HCT116 (cell line): ENCODE results near the gene RNASEH2A. TPM values are rescaled to one million over a fixed set of nuclear protein-coding genes. Genes with fewer than 3 reads are reported as not detected.

Source experiments
- ATAC-seq: fragments of 200-7000 bp; cut with Tn5 transposase; 2 replicates; pipeline ENCODE4 v1.9.1; 2020; ENCODE audit warnings: mild to moderate bottlenecking, moderate library complexity
- Bru-seq: library from RNA; stranded (reverse); fragments of 400-500 nt; gene quantifications from one replicate; lab custom pipeline; 2021; lab: Mats Ljungman, UMichigan
- BruChase-seq, 2 experiments: library from RNA; stranded (reverse); fragments of 400-500 nt; gene quantifications; one replicate each; lab custom pipeline; 2021; lab: Mats Ljungman, UMichigan
- BruUV-seq: library from RNA; stranded (reverse); fragments of 400-500 nt; replicated peaks from 2 replicates; lab custom pipeline; 2021; lab: Mats Ljungman, UMichigan
- CTCF ChIA-PET: fragments of 300-600 bp; sonication (Branson Sonifier 250); formaldehyde crosslinking; loops from one replicate; lab custom pipeline; 2021; ENCODE audit warnings: antibody characterized with exemption; lab: Charles Lee
- POLR2A ChIA-PET: fragments of 300-600, 350-600 bp; sonication (Branson Sonifier 250); formaldehyde crosslinking; loops from one replicate; lab custom pipeline; 2021; ENCODE audit warnings: antibody characterized with exemption; lab: Charles Lee
- RAD21 ChIA-PET, 2 experiments: fragments of 300-600 bp; sonication (Branson Sonifier 250); formaldehyde crosslinking; loops; one replicate each; lab custom pipeline; 2023; ENCODE audit warnings: low total read pairs in 2 of 2; ENCODE audit not compliant: uncharacterized antibody in 2 of 2, unreplicated experiment in 2 of 2, low non-redundant PET in 1 of 2; lab: Charles Lee
- DNase-seq: peaks from one replicate; pipeline ENCODE4 v3.0.0-alpha.2; 2010; ENCODE audit warnings: low read depth, low spot score
- H2AFZ ChIP-seq: fragments of 200-600 bp; shearing (Covaris generic), sonication (generic); 2 replicates; pipeline ENCODE4 v1.6.1; 2017; ENCODE audit warnings: low read depth, mixed run types, mixed read lengths, antibody characterized with exemption, low read length; ENCODE audit not compliant: poor library complexity, severe bottlenecking
- H3K27ac ChIP-seq: 2 replicates; pipeline ENCODE4 v1.5.1; 2012; ENCODE audit warnings: low read depth, low read length
- H3K27me3 ChIP-seq: fragments of 200-600 bp; sonication (generic); 2 replicates; pipeline ENCODE4 v1.6.1; 2016; ENCODE audit warnings: mixed run types, low read length, mixed read lengths; ENCODE audit not compliant: insufficient read depth
- H3K36me3 ChIP-seq, 2 experiments: fragments of 200-500 bp in 1 of 2; fragments of 200-600 bp in 1 of 2; sonication (Bioruptor generic) in 1 of 2; sonication (generic) in 1 of 2; 2 replicates each; pipeline versions ENCODE4 v1.5.1 to v1.6.1; 2014 to 2016; ENCODE audit warnings: low read length in 2 of 2, inconsistent platforms in 1 of 2, mixed read lengths in 1 of 2, mixed run types in 1 of 2; ENCODE audit not compliant: insufficient read depth in 2 of 2, control insufficient read depth in 1 of 2
- H3K4me1 ChIP-seq, 2 experiments: fragments of 200-600 bp in 1 of 2; sonication (generic) in 1 of 2; 2 replicates each; pipeline versions ENCODE4 v1.5.1 to v1.6.1; 2012 to 2017; ENCODE audit warnings: low read length in 2 of 2, inconsistent platforms in 1 of 2, mild to moderate bottlenecking in 1 of 2, mixed read lengths in 1 of 2, mixed run types in 1 of 2, moderate library complexity in 1 of 2; ENCODE audit not compliant: insufficient read depth in 2 of 2, control insufficient read depth in 1 of 2
- H3K4me2 ChIP-seq: fragments of 200-600 bp; sonication (generic); 2 replicates; pipeline ENCODE4 v1.6.1; 2017; ENCODE audit warnings: mixed run types, low read length, mixed read lengths
- H3K4me3 ChIP-seq, 2 experiments: fragments of 200-600 bp in 1 of 2; sonication (generic) in 1 of 2; replicated peaks in 1 of 2; 2 replicates each; pipeline ENCODE4 v1.5.1; 2011 to 2016; ENCODE audit warnings: low read length in 2 of 2, control low read depth in 1 of 2, low read depth in 1 of 2, mild to moderate bottlenecking in 1 of 2, mixed read lengths in 1 of 2, mixed run types in 1 of 2
- H3K79me2 ChIP-seq: fragments of 200-600 bp; sonication (generic); 2 replicates; pipeline ENCODE4 v1.6.1; 2017; ENCODE audit warnings: mild to moderate bottlenecking, mixed run types, low read length, moderate library complexity, mixed read lengths; ENCODE audit not compliant: insufficient read depth
- H3K9ac ChIP-seq: fragments of 200-600 bp; sonication (generic); 2 replicates; pipeline ENCODE4 v1.6.1; 2016; ENCODE audit warnings: low read length, mixed read lengths
- H3K9me2 ChIP-seq: fragments of 200-600 bp; sonication (generic), shearing (Covaris generic); 2 replicates; pipeline ENCODE4 v1.6.1; 2017; ENCODE audit warnings: mixed run types, mild to moderate bottlenecking, moderate library complexity; ENCODE audit not compliant: insufficient read depth
- H3K9me3 ChIP-seq, 2 experiments: fragments of 200-500 bp in 1 of 2; fragments of 200-600 bp in 1 of 2; sonication (Bioruptor generic) in 1 of 2; sonication (generic) in 1 of 2; 2 replicates each; pipeline ENCODE4 v1.6.1; 2014 to 2017; ENCODE audit warnings: low read length in 2 of 2, mixed read lengths in 2 of 2, inconsistent platforms in 1 of 2, low read depth in 1 of 2, mild to moderate bottlenecking in 1 of 2, mixed run types in 1 of 2, moderate library complexity in 1 of 2; ENCODE audit not compliant: control insufficient read depth in 1 of 2, insufficient read depth in 1 of 2
- H4K20me1 ChIP-seq: fragments of 200-600 bp; sonication (generic), shearing (Covaris generic); 2 replicates; pipeline ENCODE4 v1.6.1; 2017; ENCODE audit warnings: mixed run types, mild to moderate bottlenecking, moderate library complexity; ENCODE audit not compliant: insufficient read depth
- CBX3 ChIP-seq: IDR thresholded peaks from 2 replicates; pipeline ENCODE4 v1.6.1; 2012; ENCODE audit warnings: low read depth
- CEBPB ChIP-seq: IDR thresholded peaks from 2 replicates; pipeline ENCODE4 v1.6.1; 2012; ENCODE audit warnings: low read depth
- CTCF ChIP-seq, 3 experiments: fragments of 200-600 bp in 1 of 3; sonication (generic) in 1 of 3; IDR thresholded peaks in 2 of 3; conservative IDR thresholded peaks in 1 of 3; 2 replicates each; pipeline ENCODE4 v1.5.1; 2012 to 2017; ENCODE audit warnings: low read depth in 2 of 3, low read length in 2 of 3, antibody characterized with exemption in 1 of 3, borderline replicate concordance in 1 of 3, control low read depth in 1 of 3, mild to moderate bottlenecking in 1 of 3, mixed read lengths in 1 of 3, mixed run types in 1 of 3, moderate library complexity in 1 of 3; ENCODE audit not compliant: insufficient read depth in 1 of 3
- EGR1 ChIP-seq: IDR thresholded peaks from 2 replicates; pipeline ENCODE4 v1.6.1; 2012; ENCODE audit warnings: low read depth
- ELF1 ChIP-seq: IDR thresholded peaks from 2 replicates; pipeline ENCODE4 v1.6.1; 2012; ENCODE audit warnings: low read depth, borderline replicate concordance
- EZH2 ChIP-seq: fragments of 200-600 bp; sonication (generic); IDR thresholded peaks from 2 replicates; pipeline ENCODE4 v1.6.1; 2017; ENCODE audit warnings: antibody characterized with exemption, mixed run types
- EZH2phosphoT487 ChIP-seq: fragments of 200-600 bp; IDR thresholded peaks from 2 replicates; pipeline ENCODE4 v1.6.1; 2018; ENCODE audit warnings: antibody characterized with exemption, borderline replicate concordance
- FOSL1 ChIP-seq: IDR thresholded peaks from 2 replicates; pipeline ENCODE4 v1.6.1; 2012; ENCODE audit warnings: low read depth
- JUND ChIP-seq: IDR thresholded peaks from 2 replicates; pipeline ENCODE4 v1.6.1; 2012
- POLR2A ChIP-seq: IDR thresholded peaks from 2 replicates; pipeline ENCODE4 v1.7.0; 2011; ENCODE audit warnings: borderline replicate concordance; ENCODE audit not compliant: insufficient read depth, insufficient read length; ENCODE audit errors: extremely low read depth
- POLR2AphosphoS5 ChIP-seq: IDR thresholded peaks from 2 replicates; pipeline ENCODE4 v1.6.1; 2011; ENCODE audit warnings: mild to moderate bottlenecking, low read depth, low read length, moderate library complexity
- RAD21 ChIP-seq: IDR thresholded peaks from 2 replicates; pipeline ENCODE4 v1.6.1; 2012; ENCODE audit warnings: low read depth, mild to moderate bottlenecking
- SIN3A ChIP-seq: IDR thresholded peaks from 2 replicates; pipeline ENCODE4 v1.6.1; 2012; ENCODE audit warnings: low read depth
- SP1 ChIP-seq: IDR thresholded peaks from 2 replicates; pipeline ENCODE4 v1.6.1; 2012; ENCODE audit warnings: low read depth
- SRF ChIP-seq: IDR thresholded peaks from 2 replicates; pipeline ENCODE4 v1.6.1; 2012; ENCODE audit warnings: low read depth
- TCF7L2 ChIP-seq: IDR thresholded peaks from 2 replicates; pipeline ENCODE4 v1.7.0; 2011; ENCODE audit warnings: borderline replicate concordance, inconsistent platforms; ENCODE audit not compliant: insufficient read depth, insufficient read length; ENCODE audit errors: extremely low read depth
- ZFX ChIP-seq: fragments of 450-650 bp; IDR thresholded peaks from 2 replicates; pipeline ENCODE4 v1.6.1; 2017
- ZNF274 ChIP-seq: fragments of 200-500 bp; sonication (Bioruptor generic); IDR thresholded peaks from 2 replicates; pipeline ENCODE4 v1.6.1; 2014; ENCODE audit warnings: mild to moderate bottlenecking, low read depth, low read length, inconsistent platforms
- intact Hi-C: fragments of 100-400 bp; cut with micrococcal nuclease; formaldehyde crosslinking; loops from 2 replicates; pipeline ENCODE4 v1.10.0; 2022
- long read RNA-seq: library from polyadenylated mRNA; unstranded; transcript quantifications from one replicate; pipeline ENCODE4 v2.0.0, GENCODE V29; 2021; ENCODE audit not compliant: unreplicated experiment
- polyA plus RNA-seq: library from polyadenylated mRNA; unstranded; fragments of >200 nt; gene quantifications from 2 replicates; pipeline ENCODE4 v1.2.1, GENCODE V29; 2012; ENCODE audit warnings: missing spikeins
- total RNA-seq: library from RNA; stranded (reverse); gene quantifications from one replicate; pipeline ENCODE4 v1.2.1, GENCODE V29; 2021; ENCODE audit not compliant: unreplicated experiment
- TF ChIP-seq, protein P1 (sequence below): IDR thresholded peaks from 2 replicates; pipeline ENCODE4 v1.6.1; 2012
- TF ChIP-seq, protein P2 (sequence below): IDR thresholded peaks from 2 replicates; pipeline ENCODE4 v1.6.1; 2011; ENCODE audit warnings: mild to moderate bottlenecking, low read length, moderate library complexity; ENCODE audit not compliant: insufficient replicate concordance; ENCODE audit errors: extremely low read depth
- TF ChIP-seq, protein P3 (sequence below): IDR thresholded peaks from 2 replicates; pipeline ENCODE4 v1.6.1; 2012

RNASEH2A gene
- total RNA-seq, result 54.5 TPM
- polyA plus RNA-seq, result 71.2 and 79.4 TPM in 2 replicates
- percentile 54 among the genes with signal in this experiment for Bru-seq, nascent RNA
- percentile 68 among the genes with signal in this experiment for BruChase-seq, experiment 1, labeled RNA remaining after a 6-hour chase
- percentile 54 among the genes with signal in this experiment for BruChase-seq, experiment 2, labeled RNA remaining after a 2-hour chase
- long read RNA-seq, transcript RNASEH2A-201 (8 exons, 2,753 nt), result major isoform, 76 of 96 reads
- long read RNA-seq, partial matches to known transcripts, result 7 of 96 reads
- long read RNA-seq, other reads (novel, unspliced or antisense), result 6 of 96 reads

GRCh38 chr19:12806242-12807081 lies at the start of gene RNASEH2A:
RNASEH2A (plus strand) TSS chr19:12806584; CDS start chr19:12806674, 90 bp downstream.
- Histone ChIP-seq H3K79me2 (peaks cover 13% of the 10 kb centered on the region), H2AFZ (peak within 1 kb of the TSS; percentile 76), H4K20me1 (no peaks in the 10 kb centered on the region), H3K4me1 (peaks cover 14 to 26% of the 10 kb centered on the region in 2 experiments; a peak in 3 of 4 replicates), H3K9me3 (no peaks in the 10 kb centered on the region), H3K27me3 (no peaks in the 10 kb centered on the region), H3K27ac (peak within 1 kb of the TSS; percentile 72), H3K9me2 (no peaks in the 10 kb centered on the region), H3K9ac (peak within 1 kb of the TSS; percentile 81), H3K36me3 (peaks cover 4 to 7% of the 10 kb centered on the region in 2 experiments; a peak in 3 of 4 replicates), H3K4me3 (peak within 1 kb of the TSS; percentile 82 to 89), H3K4me2 (peak within 1 kb of the TSS; percentile 94)
- DNase-seq, result peak; percentile 71
- ChIA-PET POLR2A (interaction anchor here (0.8 to 1.8 kb wide), 4 partner anchors 14 to 49 kb away, joined by 3 to 12 read pairs (median 5); partner anchors contain the start of genes JUNB and RTBDN), RAD21 (no interaction called here), CTCF (interaction anchor here (0.9 to 2.4 kb wide), 5 partner anchors 9 to 46 kb away, joined by 3 to 12 read pairs (median 4); no protein-coding TSS in a partner anchor)
- ATAC-seq, result peak; percentile 86
- no TSS peak for BruUV-seq
- intact Hi-C loops, result no loop called here
- TF ChIP-seq EZH2phosphoT487 (no peak), EGR1 (no peak), FOSL1 (no peak), ELF1 (no peak), TCF7L2 (peak; percentile 11), POLR2A (peak; percentile 83), CEBPB (no peak), SIN3A (peak; percentile 96), POLR2AphosphoS5 (peak; percentile 85), CBX3 (peak; percentile 59; the same call in 1 of the 2 replicates), CTCF (IDR thresholded peaks at IDR 0.05 in 2 of 3, conservative IDR thresholded peaks at IDR 0.05 in 1 of 3; ENCODE audit: borderline replicate concordance in 1 of 3, insufficient read depth in 1 of 3, low read depth in 2 of 3, low read length in 2 of 3) (no peak), SP1 (peak; percentile 67), JUND (no peak), ZFX (peak; percentile 76; the same call in 1 of the 2 replicates), RAD21 (no peak), EZH2 (no peak), SRF (no peak; the same call in 1 of the 2 replicates), ZNF274 (no peak)
- TF ChIP-seq, protein P1, sequence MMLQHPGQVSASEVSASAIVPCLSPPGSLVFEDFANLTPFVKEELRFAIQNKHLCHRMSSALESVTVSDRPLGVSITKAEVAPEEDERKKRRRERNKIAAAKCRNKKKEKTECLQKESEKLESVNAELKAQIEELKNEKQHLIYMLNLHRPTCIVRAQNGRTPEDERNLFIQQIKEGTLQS, result no peak
- TF ChIP-seq, protein P2, sequence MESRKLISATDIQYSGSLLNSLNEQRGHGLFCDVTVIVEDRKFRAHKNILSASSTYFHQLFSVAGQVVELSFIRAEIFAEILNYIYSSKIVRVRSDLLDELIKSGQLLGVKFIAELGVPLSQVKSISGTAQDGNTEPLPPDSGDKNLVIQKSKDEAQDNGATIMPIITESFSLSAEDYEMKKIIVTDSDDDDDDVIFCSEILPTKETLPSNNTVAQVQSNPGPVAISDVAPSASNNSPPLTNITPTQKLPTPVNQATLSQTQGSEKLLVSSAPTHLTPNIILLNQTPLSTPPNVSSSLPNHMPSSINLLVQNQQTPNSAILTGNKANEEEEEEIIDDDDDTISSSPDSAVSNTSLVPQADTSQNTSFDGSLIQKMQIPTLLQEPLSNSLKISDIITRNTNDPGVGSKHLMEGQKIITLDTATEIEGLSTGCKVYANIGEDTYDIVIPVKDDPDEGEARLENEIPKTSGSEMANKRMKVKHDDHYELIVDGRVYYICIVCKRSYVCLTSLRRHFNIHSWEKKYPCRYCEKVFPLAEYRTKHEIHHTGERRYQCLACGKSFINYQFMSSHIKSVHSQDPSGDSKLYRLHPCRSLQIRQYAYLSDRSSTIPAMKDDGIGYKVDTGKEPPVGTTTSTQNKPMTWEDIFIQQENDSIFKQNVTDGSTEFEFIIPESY, result no peak
- TF ChIP-seq, protein P3, sequence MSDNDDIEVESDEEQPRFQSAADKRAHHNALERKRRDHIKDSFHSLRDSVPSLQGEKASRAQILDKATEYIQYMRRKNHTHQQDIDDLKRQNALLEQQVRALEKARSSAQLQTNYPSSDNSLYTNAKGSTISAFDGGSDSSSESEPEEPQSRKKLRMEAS, result peak; percentile 95
